CD4-positive, alpha-beta T cell treated with Interleukin-17A for 1 hour (primary cell): ENCODE measurements around the gene HTR3D.
A peak's percentile ranks its signal among the peaks of the same experiment; 100 is the strongest.
"Not testable (repeated sequence)": the region's sequence is repeated elsewhere in the genome, so short reads cannot be mapped to it uniquely, and the experiment has no call there.

ENCODE experiments used
- DNase-seq: peaks from one replicate; pipeline ENCODE4 v3.0.0-alpha.2; 2020

The HTR3D gene

GRCh38 chr3:184031187-184031792 is at the start of gene HTR3D:
HTR3D (plus strand) TSS chr3:184031742; CDS start chr3:184031742, 0 bp downstream.
- DNase-seq = no peak

- DNase-seq = no peak
These were observed 49.4 kb upstream of the HTR3D start for GRCh38 chr3:183981990-183982644.

GRCh38 chr3:183984127-183984740 is 47.3 kb upstream of the HTR3D start:
- DNase-seq = no peak

- DNase-seq = no peak
These were observed 46.5 kb upstream of the HTR3D start for GRCh38 chr3:183984749-183985729.

GRCh38 chr3:183987000-183987600 is 44.4 kb upstream of the HTR3D start:
- DNase-seq = no peak

- DNase-seq = no peak
These were observed 43.2 kb upstream of the HTR3D start for GRCh38 chr3:183988216-183988790.

- no peak for DNase-seq
These were observed 40.1 kb upstream of the HTR3D start for GRCh38 chr3:183991403-183991802.

- DNase-seq = no peak
These were observed 29.8 kb upstream of the HTR3D start for GRCh38 chr3:184001761-184002160.

- no peak for DNase-seq
These were observed 29.1 kb upstream of the HTR3D start for GRCh38 chr3:184002469-184002868.

GRCh38 chr3:184003187-184003967 is 28.2 kb upstream of the HTR3D start:
- DNase-seq = no peak

GRCh38 chr3:184004476-184004875 is 27.1 kb upstream of the HTR3D start:
- DNase-seq = no peak

- DNase-seq = peak; percentile 12
These were observed 25.5 kb upstream of the HTR3D start for GRCh38 chr3:184005941-184006507.

- not testable (repeated sequence) for DNase-seq
These were observed 24.3 kb upstream of the HTR3D start for GRCh38 chr3:184007143-184007813.

GRCh38 chr3:184008161-184008560 is 23.4 kb upstream of the HTR3D start:
- DNase-seq = no peak

- DNase-seq = no peak
These were observed 20.2 kb upstream of the HTR3D start for GRCh38 chr3:184011230-184011876.

GRCh38 chr3:184011937-184012889 is 19.3 kb upstream of the HTR3D start:
- DNase-seq = no peak

GRCh38 chr3:184015381-184016019 is 16.0 kb upstream of the HTR3D start:
- DNase-seq = no peak

- no peak for DNase-seq
These were observed 15.4 kb upstream of the HTR3D start for GRCh38 chr3:184016169-184016570.
